IPS-15b (cell line): Measurements from ENCODE around the gene SPEN.
"Not testable (repeated sequence)": the region's sequence is repeated elsewhere in the genome, so short reads cannot be mapped to it uniquely, and the experiment has no call there.

Experiments used
- H3K27me3 ChIP-seq: one replicate; pipeline ENCODE4 v1.6.1; 2013; ENCODE audit warnings: low read length; ENCODE audit not compliant: control insufficient read depth, insufficient read depth
- H3K36me3 ChIP-seq: one replicate; pipeline ENCODE4 v1.6.1; 2013; ENCODE audit warnings: low read length; ENCODE audit not compliant: control insufficient read depth, insufficient read depth
- H3K4me1 ChIP-seq: one replicate; pipeline ENCODE4 v1.6.1; 2013; ENCODE audit warnings: mild to moderate bottlenecking, low read length; ENCODE audit not compliant: control insufficient read depth, insufficient read depth
- H3K4me3 ChIP-seq: one replicate; pipeline ENCODE4 v1.5.1; 2013; ENCODE audit warnings: low read depth, low read length
- H3K9ac ChIP-seq: one replicate; pipeline ENCODE4 v1.6.1; 2013; ENCODE audit warnings: low read depth, mild to moderate bottlenecking, low read length
- H3K9me3 ChIP-seq: one replicate; pipeline ENCODE4 v1.6.1; 2013; ENCODE audit warnings: mild to moderate bottlenecking, low read length; ENCODE audit not compliant: control insufficient read depth, insufficient read depth

The SPEN gene

GRCh38 chr1:15968172-15968571 is 120.7 kb downstream of the SPEN start:
- no peaks in the 10 kb centered on the region for H3K4me1 ChIP-seq
- H3K27me3 ChIP-seq = no peaks in the 10 kb centered on the region
- no peaks in the 10 kb centered on the region for H3K9me3 ChIP-seq
- no peak overlapping the region for H3K9ac ChIP-seq
- H3K36me3 ChIP-seq = peaks cover 4% of the 10 kb centered on the region
- H3K4me3 ChIP-seq = no peak overlapping the region

GRCh38 chr1:15969321-15969880 is 121.9 kb downstream of the SPEN start:
- Histone ChIP-seq H3K9ac (no peak overlapping the region), H3K4me3 (no peak overlapping the region), H3K27me3 (no peaks in the 10 kb centered on the region), H3K36me3 (peaks cover 4% of the 10 kb centered on the region), H3K4me1 (no peaks in the 10 kb centered on the region), H3K9me3 (no peaks in the 10 kb centered on the region)

- H3K4me1 ChIP-seq = peaks cover 4% of the 10 kb centered on the region
- H3K36me3 ChIP-seq = peaks cover 4% of the 10 kb centered on the region
- H3K4me3 ChIP-seq = no peak overlapping the region
- no peak overlapping the region for H3K9ac ChIP-seq
- no peaks in the 10 kb centered on the region for H3K27me3 ChIP-seq
- no peaks in the 10 kb centered on the region for H3K9me3 ChIP-seq
Observed at GRCh38 chr1:15970911-15971310, 123.4 kb downstream of the SPEN start.

GRCh38 chr1:15972409-15972808 is 124.9 kb downstream of the SPEN start:
- no peak overlapping the region for H3K9ac ChIP-seq
- H3K9me3 ChIP-seq = no peaks in the 10 kb centered on the region
- H3K27me3 ChIP-seq = no peaks in the 10 kb centered on the region
- H3K4me1 ChIP-seq = peaks cover 8% of the 10 kb centered on the region
- H3K4me3 ChIP-seq = no peak overlapping the region
- H3K36me3 ChIP-seq = peaks cover 4% of the 10 kb centered on the region

- no peaks in the 10 kb centered on the region for H3K9me3 ChIP-seq
Observed at GRCh38 chr1:15973772-15974171, 126.3 kb downstream of the SPEN start.

GRCh38 chr1:15974855-15975254 is 127.3 kb downstream of the SPEN start:
- peaks cover 8% of the 10 kb centered on the region for H3K4me1 ChIP-seq
- no peaks in the 10 kb centered on the region for H3K9me3 ChIP-seq
- H3K27me3 ChIP-seq = no peaks in the 10 kb centered on the region
- peak overlapping the region; percentile 88 for H3K4me3 ChIP-seq
- H3K36me3 ChIP-seq = no peaks in the 10 kb centered on the region
- peak overlapping the region; percentile 41 for H3K9ac ChIP-seq

More at GRCh38 chr1:15973772-15974171, 126.3 kb downstream of the SPEN start:
- H3K36me3 ChIP-seq = peaks cover 4% of the 10 kb centered on the region
- H3K4me3 ChIP-seq = no peak overlapping the region
- H3K4me1 ChIP-seq = peaks cover 8% of the 10 kb centered on the region
- no peak overlapping the region for H3K9ac ChIP-seq
- no peaks in the 10 kb centered on the region for H3K27me3 ChIP-seq

GRCh38 chr1:15975358-15975804 is 127.9 kb downstream of the SPEN start:
- Histone ChIP-seq H3K36me3 (no peaks in the 10 kb centered on the region), H3K4me3 (peak overlapping the region; percentile 88), H3K4me1 (peaks cover 8% of the 10 kb centered on the region), H3K9me3 (no peaks in the 10 kb centered on the region), H3K9ac (peak overlapping the region; percentile 41), H3K27me3 (no peaks in the 10 kb centered on the region)

GRCh38 chr1:15975805-15976680 is 128.5 kb downstream of the SPEN start, which contains the start of gene ZBTB17:
TSS of gene ZBTB17 (minus strand) at chr1:15976101. CDS start at chr1:15948495, 27,606 bp downstream.
- no peaks in the 10 kb centered on the region for H3K9me3 ChIP-seq
- H3K27me3 ChIP-seq = no peaks in the 10 kb centered on the region
- peak within 1 kb of the TSS; percentile 41 for H3K9ac ChIP-seq
- peak within 1 kb of the TSS; percentile 88 for H3K4me3 ChIP-seq
- H3K36me3 ChIP-seq = no peaks in the 10 kb centered on the region
- H3K4me1 ChIP-seq = peaks cover 8% of the 10 kb centered on the region

GRCh38 chr1:15977947-15978346 is 130.4 kb downstream of the SPEN start:
- not testable (repeated sequence) for H3K9me3 ChIP-seq, H3K36me3 ChIP-seq, H3K9ac ChIP-seq, H3K4me3 ChIP-seq, H3K27me3 ChIP-seq, H3K4me1 ChIP-seq

GRCh38 chr1:15981679-15982078 is 134.2 kb downstream of the SPEN start:
- H3K27me3 ChIP-seq = no peaks in the 10 kb centered on the region
- H3K9ac ChIP-seq = no peak overlapping the region

GRCh38 chr1:15983275-15983674 is 135.8 kb downstream of the SPEN start:
- no peak overlapping the region for H3K9ac ChIP-seq
- H3K4me3 ChIP-seq = no peak overlapping the region

More at GRCh38 chr1:15981679-15982078, 134.2 kb downstream of the SPEN start:
- no peaks in the 10 kb centered on the region for H3K36me3 ChIP-seq
- H3K4me3 ChIP-seq = no peak overlapping the region
- no peaks in the 10 kb centered on the region for H3K4me1 ChIP-seq
- no peaks in the 10 kb centered on the region for H3K9me3 ChIP-seq

More at GRCh38 chr1:15983275-15983674, 135.8 kb downstream of the SPEN start:
- Histone ChIP-seq H3K4me1 (no peaks in the 10 kb centered on the region), H3K27me3 (no peaks in the 10 kb centered on the region), H3K36me3 (no peaks in the 10 kb centered on the region), H3K9me3 (no peaks in the 10 kb centered on the region)
